ENCODE results near the gene ZNF609. TPM values are rescaled to one million over a fixed set of nuclear protein-coding genes. Genes with fewer than 3 reads are reported as not detected.

ZNF609 gene
- total RNA-seq, 1 experiment from 2014 or later, result 31.0 TPM

DNA sequence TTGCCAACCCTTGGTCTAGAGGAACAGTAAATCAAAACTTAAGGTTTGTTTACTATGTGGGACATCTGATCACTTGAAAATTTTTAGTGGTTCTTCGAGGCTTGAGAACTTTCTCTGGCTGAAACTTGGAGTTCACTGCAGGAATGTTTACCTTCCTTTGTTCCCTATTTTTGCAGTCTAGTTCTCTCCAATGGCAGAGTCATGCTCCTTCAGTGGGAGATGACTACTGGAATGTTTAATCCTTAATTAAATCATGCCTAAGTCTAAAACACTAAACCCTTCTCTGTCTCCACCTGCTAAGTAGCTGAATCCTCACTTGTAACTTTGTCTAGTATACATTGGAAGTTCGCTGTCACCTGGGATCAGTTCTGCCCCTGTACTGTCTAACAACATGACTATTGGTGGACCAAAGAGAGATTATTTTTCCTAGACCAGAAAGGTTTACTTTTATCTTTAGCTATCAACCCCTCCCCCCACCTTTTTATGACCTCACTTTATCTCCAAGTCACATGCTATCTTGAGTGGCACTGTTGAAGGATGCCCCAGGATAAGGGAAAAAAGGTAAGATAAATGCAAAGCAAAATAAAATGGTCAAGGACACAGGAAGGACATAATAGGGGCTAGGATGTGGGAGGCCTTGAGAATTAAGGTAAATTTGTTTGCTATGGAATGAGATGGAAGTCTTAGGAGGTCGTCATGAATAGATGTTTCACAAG lies 1.2 kb upstream of the ZNF609 start:
- ATAC-seq, result no peak

More for the DNA sequence above, 1.2 kb upstream of the ZNF609 start:
- H3K4me2 ChIP-seq (ENCODE audit: low read length), result peak overlapping the region; percentile 84
- H2AFZ ChIP-seq (ENCODE audit: low read depth, low read length, poor library complexity, severe bottlenecking), result peak overlapping the region; percentile 78
- RAD21 ChIA-PET (ENCODE audit: low non-redundant PET in 1 of 2, low total read pairs in 2 of 2, uncharacterized antibody in 2 of 2, unreplicated experiment in 2 of 2), result no interaction called here
- peaks cover 16 to 19% of the 10 kb centered on the region in 2 experiments for H3K4me1 ChIP-seq (ENCODE audit: control insufficient read depth in 1 of 2, insufficient read depth in 2 of 2, low read length in 2 of 2)
- no peak for TF ChIP-seq RAD21 (IDR thresholded peaks at IDR 0.05; ENCODE audit: low read depth)
- TF ChIP-seq ZNF274 (IDR thresholded peaks at IDR 0.05; ENCODE audit: low read depth, low read length), result no peak
- no peak for TF ChIP-seq TCF7L2 (IDR thresholded peaks at IDR 0.05; ENCODE audit: borderline replicate concordance, extremely low read depth, insufficient read depth, insufficient read length)
- TF ChIP-seq EGR1 (IDR thresholded peaks at IDR 0.05; ENCODE audit: low read depth), result no peak
- TF ChIP-seq ZFX (IDR thresholded peaks at IDR 0.05), result no peak
- TF ChIP-seq, protein P1, sequence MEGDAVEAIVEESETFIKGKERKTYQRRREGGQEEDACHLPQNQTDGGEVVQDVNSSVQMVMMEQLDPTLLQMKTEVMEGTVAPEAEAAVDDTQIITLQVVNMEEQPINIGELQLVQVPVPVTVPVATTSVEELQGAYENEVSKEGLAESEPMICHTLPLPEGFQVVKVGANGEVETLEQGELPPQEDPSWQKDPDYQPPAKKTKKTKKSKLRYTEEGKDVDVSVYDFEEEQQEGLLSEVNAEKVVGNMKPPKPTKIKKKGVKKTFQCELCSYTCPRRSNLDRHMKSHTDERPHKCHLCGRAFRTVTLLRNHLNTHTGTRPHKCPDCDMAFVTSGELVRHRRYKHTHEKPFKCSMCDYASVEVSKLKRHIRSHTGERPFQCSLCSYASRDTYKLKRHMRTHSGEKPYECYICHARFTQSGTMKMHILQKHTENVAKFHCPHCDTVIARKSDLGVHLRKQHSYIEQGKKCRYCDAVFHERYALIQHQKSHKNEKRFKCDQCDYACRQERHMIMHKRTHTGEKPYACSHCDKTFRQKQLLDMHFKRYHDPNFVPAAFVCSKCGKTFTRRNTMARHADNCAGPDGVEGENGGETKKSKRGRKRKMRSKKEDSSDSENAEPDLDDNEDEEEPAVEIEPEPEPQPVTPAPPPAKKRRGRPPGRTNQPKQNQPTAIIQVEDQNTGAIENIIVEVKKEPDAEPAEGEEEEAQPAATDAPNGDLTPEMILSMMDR (IDR thresholded peaks at IDR 0.05 in 2 of 3, conservative IDR thresholded peaks at IDR 0.05 in 1 of 3; ENCODE audit: borderline replicate concordance in 1 of 3, insufficient read depth in 1 of 3, low read depth in 2 of 3, low read length in 2 of 3), result no peak
- no peak for TF ChIP-seq SRF (IDR thresholded peaks at IDR 0.05; ENCODE audit: low read depth)
- TF ChIP-seq EZH2phosphoT487 (IDR thresholded peaks at IDR 0.05; ENCODE audit: borderline replicate concordance), result no peak
- TF ChIP-seq CEBPB (IDR thresholded peaks at IDR 0.05; ENCODE audit: low read depth), result no peak
- no peak for TF ChIP-seq JUND (IDR thresholded peaks at IDR 0.05)
- TF ChIP-seq POLR2A (IDR thresholded peaks at IDR 0.05; ENCODE audit: borderline replicate concordance, extremely low read depth, insufficient read depth, insufficient read length), result no peak
- TF ChIP-seq, protein P2, sequence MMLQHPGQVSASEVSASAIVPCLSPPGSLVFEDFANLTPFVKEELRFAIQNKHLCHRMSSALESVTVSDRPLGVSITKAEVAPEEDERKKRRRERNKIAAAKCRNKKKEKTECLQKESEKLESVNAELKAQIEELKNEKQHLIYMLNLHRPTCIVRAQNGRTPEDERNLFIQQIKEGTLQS (IDR thresholded peaks at IDR 0.05), result no peak
- no peak for TF ChIP-seq SP1 (IDR thresholded peaks at IDR 0.05; ENCODE audit: low read depth)
- TF ChIP-seq, protein P3, sequence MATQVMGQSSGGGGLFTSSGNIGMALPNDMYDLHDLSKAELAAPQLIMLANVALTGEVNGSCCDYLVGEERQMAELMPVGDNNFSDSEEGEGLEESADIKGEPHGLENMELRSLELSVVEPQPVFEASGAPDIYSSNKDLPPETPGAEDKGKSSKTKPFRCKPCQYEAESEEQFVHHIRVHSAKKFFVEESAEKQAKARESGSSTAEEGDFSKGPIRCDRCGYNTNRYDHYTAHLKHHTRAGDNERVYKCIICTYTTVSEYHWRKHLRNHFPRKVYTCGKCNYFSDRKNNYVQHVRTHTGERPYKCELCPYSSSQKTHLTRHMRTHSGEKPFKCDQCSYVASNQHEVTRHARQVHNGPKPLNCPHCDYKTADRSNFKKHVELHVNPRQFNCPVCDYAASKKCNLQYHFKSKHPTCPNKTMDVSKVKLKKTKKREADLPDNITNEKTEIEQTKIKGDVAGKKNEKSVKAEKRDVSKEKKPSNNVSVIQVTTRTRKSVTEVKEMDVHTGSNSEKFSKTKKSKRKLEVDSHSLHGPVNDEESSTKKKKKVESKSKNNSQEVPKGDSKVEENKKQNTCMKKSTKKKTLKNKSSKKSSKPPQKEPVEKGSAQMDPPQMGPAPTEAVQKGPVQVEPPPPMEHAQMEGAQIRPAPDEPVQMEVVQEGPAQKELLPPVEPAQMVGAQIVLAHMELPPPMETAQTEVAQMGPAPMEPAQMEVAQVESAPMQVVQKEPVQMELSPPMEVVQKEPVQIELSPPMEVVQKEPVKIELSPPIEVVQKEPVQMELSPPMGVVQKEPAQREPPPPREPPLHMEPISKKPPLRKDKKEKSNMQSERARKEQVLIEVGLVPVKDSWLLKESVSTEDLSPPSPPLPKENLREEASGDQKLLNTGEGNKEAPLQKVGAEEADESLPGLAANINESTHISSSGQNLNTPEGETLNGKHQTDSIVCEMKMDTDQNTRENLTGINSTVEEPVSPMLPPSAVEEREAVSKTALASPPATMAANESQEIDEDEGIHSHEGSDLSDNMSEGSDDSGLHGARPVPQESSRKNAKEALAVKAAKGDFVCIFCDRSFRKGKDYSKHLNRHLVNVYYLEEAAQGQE (IDR thresholded peaks at IDR 0.05; ENCODE audit: low read depth), result no peak
- TF ChIP-seq YY1 (IDR thresholded peaks at IDR 0.05; ENCODE audit: extremely low read depth, insufficient replicate concordance, low read depth, low read length), result no peak
- no peak for DNase-seq (ENCODE audit: low read depth, low spot score)
- intact Hi-C loops (cut with micrococcal nuclease), result no loop called here
- H3K9ac ChIP-seq (ENCODE audit: low read length), result peak overlapping the region; percentile 55
- no TSS peak for BruUV-seq (replicated peaks)
- peaks cover 0 to 5% of the 10 kb centered on the region in 2 experiments; a peak in 1 of 4 replicates for H3K36me3 ChIP-seq (ENCODE audit: control insufficient read depth in 1 of 2, insufficient read depth in 2 of 2, low read length in 2 of 2)
- no peak overlapping the region for H3K27ac ChIP-seq (ENCODE audit: low read depth, low read length)
- H3K9me2 ChIP-seq (ENCODE audit: insufficient read depth), result 0 out of 2 replicates have a peak, but pooled peaks cover 3% of the 10 kb centered on the region
- H3K9me3 ChIP-seq (ENCODE audit: control insufficient read depth in 1 of 2, insufficient read depth in 1 of 2, low read depth in 1 of 2, low read length in 2 of 2), result no peaks in the 10 kb centered on the region
- peaks cover 31% of the 10 kb centered on the region for H3K79me2 ChIP-seq (ENCODE audit: insufficient read depth, low read length)
- H3K27me3 ChIP-seq (ENCODE audit: insufficient read depth, low read length), result no peaks in the 10 kb centered on the region
- CTCF ChIA-PET, result no interaction called here
- peak overlapping the region in 1 of 2 experiments; percentile 65; a peak in 2 of 4 replicates for H3K4me3 ChIP-seq (replicated peaks in 1 of 2; ENCODE audit: low read depth in 1 of 2, low read length in 2 of 2)
- POLR2A ChIA-PET, result interaction anchor here (1.3 to 1.9 kb wide), 2 partner anchors 15 kb away, joined by 5 to 8 read pairs; no protein-coding TSS in a partner anchor
- H4K20me1 ChIP-seq (ENCODE audit: insufficient read depth), result no peaks in the 10 kb centered on the region
